Measurements from ENCODE around the gene NDUFA13.
A peak's percentile ranks its signal among the peaks of the same experiment; 100 is the strongest.

The NDUFA13 gene

GRCh38 chr19:19502808-19503602, 13.0 kb upstream of the NDUFA13 start:
- Histone ChIP-seq H3K4me1 (ENCODE audit: control insufficient read depth in 1 of 2, insufficient read depth in 2 of 2, low read length in 2 of 2) (no peaks in the 10 kb centered on the region), H3K27ac (ENCODE audit: low read length) (no peak overlapping the region), H3K9me3 (ENCODE audit: control insufficient read depth in 1 of 2, low read length in 2 of 2) (no peaks in the 10 kb centered on the region), H3K27me3 (ENCODE audit: low read depth, low read length) (no peaks in the 10 kb centered on the region), H3K4me3 (ENCODE audit: low read depth in 1 of 2, low read length in 2 of 2) (no peak overlapping the region), H3K36me3 (ENCODE audit: control insufficient read depth in 1 of 2, insufficient read depth in 2 of 2, low read length in 2 of 2) (peaks cover 40 to 86% of the 10 kb centered on the region in 2 donors)

GRCh38 chr19:19504754-19505668, 11.0 kb upstream of the NDUFA13 start:
- H3K36me3 ChIP-seq (ENCODE audit: control insufficient read depth in 1 of 2, insufficient read depth in 2 of 2, low read length in 2 of 2): peaks cover 38 to 68% of the 10 kb centered on the region in 2 donors
- H3K4me1 ChIP-seq (ENCODE audit: control insufficient read depth in 1 of 2, insufficient read depth in 2 of 2, low read length in 2 of 2): no peaks in the 10 kb centered on the region

GRCh38 chr19:19505669-19506326, 10.2 kb upstream of the NDUFA13 start:
- Histone ChIP-seq H3K36me3 (ENCODE audit: control insufficient read depth in 1 of 2, insufficient read depth in 2 of 2, low read length in 2 of 2) (peaks cover 31 to 60% of the 10 kb centered on the region in 2 donors), H3K4me3 (ENCODE audit: low read depth in 1 of 2, low read length in 2 of 2) (no peak overlapping the region), H3K27ac (ENCODE audit: low read length) (no peak overlapping the region), H3K4me1 (ENCODE audit: control insufficient read depth in 1 of 2, insufficient read depth in 2 of 2, low read length in 2 of 2) (no peaks in the 10 kb centered on the region), H3K9me3 (ENCODE audit: control insufficient read depth in 1 of 2, low read length in 2 of 2) (no peaks in the 10 kb centered on the region), H3K27me3 (ENCODE audit: low read depth, low read length) (no peaks in the 10 kb centered on the region)

More at GRCh38 chr19:19504754-19505668, 11.0 kb upstream of the NDUFA13 start:
- H3K27me3 ChIP-seq (ENCODE audit: low read depth, low read length): no peaks in the 10 kb centered on the region
- no peak overlapping the region for H3K27ac ChIP-seq (ENCODE audit: low read length)
- no peaks in the 10 kb centered on the region for H3K9me3 ChIP-seq (ENCODE audit: control insufficient read depth in 1 of 2, low read length in 2 of 2)
- H3K4me3 ChIP-seq (ENCODE audit: low read depth in 1 of 2, low read length in 2 of 2): no peak overlapping the region

- Histone ChIP-seq H3K9me3 (ENCODE audit: control insufficient read depth in 1 of 2, low read length in 2 of 2) (no peaks in the 10 kb centered on the region), H3K27ac (ENCODE audit: low read length) (no peak overlapping the region), H3K4me1 (ENCODE audit: control insufficient read depth in 1 of 2, insufficient read depth in 2 of 2, low read length in 2 of 2) (no peaks in the 10 kb centered on the region), H3K4me3 (ENCODE audit: low read depth in 1 of 2, low read length in 2 of 2) (no peak overlapping the region), H3K36me3 (ENCODE audit: control insufficient read depth in 1 of 2, insufficient read depth in 2 of 2, low read length in 2 of 2) (peaks cover 27 to 52% of the 10 kb centered on the region in 2 donors), H3K27me3 (ENCODE audit: low read depth, low read length) (no peaks in the 10 kb centered on the region)
These were observed 9.4 kb upstream of the NDUFA13 start for GRCh38 chr19:19506592-19506991.

GRCh38 chr19:19507354-19507753, 8.7 kb upstream of the NDUFA13 start:
- peaks cover 20 to 44% of the 10 kb centered on the region in 2 donors for H3K36me3 ChIP-seq (ENCODE audit: control insufficient read depth in 1 of 2, insufficient read depth in 2 of 2, low read length in 2 of 2)
- no peak overlapping the region for H3K27ac ChIP-seq (ENCODE audit: low read length)

GRCh38 chr19:19508217-19508616, 7.8 kb upstream of the NDUFA13 start:
- H3K36me3 ChIP-seq (ENCODE audit: control insufficient read depth in 1 of 2, insufficient read depth in 2 of 2, low read length in 2 of 2): peaks cover 14 to 36% of the 10 kb centered on the region in 2 donors

More at GRCh38 chr19:19507354-19507753, 8.7 kb upstream of the NDUFA13 start:
- Histone ChIP-seq H3K27me3 (ENCODE audit: low read depth, low read length) (no peaks in the 10 kb centered on the region), H3K4me3 (ENCODE audit: low read depth in 1 of 2, low read length in 2 of 2) (no peak overlapping the region), H3K9me3 (ENCODE audit: control insufficient read depth in 1 of 2, low read length in 2 of 2) (no peaks in the 10 kb centered on the region), H3K4me1 (ENCODE audit: control insufficient read depth in 1 of 2, insufficient read depth in 2 of 2, low read length in 2 of 2) (no peaks in the 10 kb centered on the region)

GRCh38 chr19:19510432-19510831, 5.6 kb upstream of the NDUFA13 start:
- H3K4me1 ChIP-seq (ENCODE audit: control insufficient read depth in 1 of 2, insufficient read depth in 2 of 2, low read length in 2 of 2): peaks cover 0 to 9% of the 10 kb centered on the region in 2 donors
- no peaks in the 10 kb centered on the region for H3K27me3 ChIP-seq (ENCODE audit: low read depth, low read length)
- H3K9me3 ChIP-seq (ENCODE audit: control insufficient read depth in 1 of 2, low read length in 2 of 2): no peaks in the 10 kb centered on the region
- no peak overlapping the region for H3K27ac ChIP-seq (ENCODE audit: low read length)
- H3K36me3 ChIP-seq (ENCODE audit: control insufficient read depth in 1 of 2, insufficient read depth in 2 of 2, low read length in 2 of 2): peaks cover 11 to 24% of the 10 kb centered on the region in 2 donors
- no peak overlapping the region for H3K4me3 ChIP-seq (ENCODE audit: low read depth in 1 of 2, low read length in 2 of 2)

More at GRCh38 chr19:19508217-19508616, 7.8 kb upstream of the NDUFA13 start:
- H3K27ac ChIP-seq (ENCODE audit: low read length): no peak overlapping the region
- no peaks in the 10 kb centered on the region for H3K9me3 ChIP-seq (ENCODE audit: control insufficient read depth in 1 of 2, low read length in 2 of 2)
- no peaks in the 10 kb centered on the region for H3K4me1 ChIP-seq (ENCODE audit: control insufficient read depth in 1 of 2, insufficient read depth in 2 of 2, low read length in 2 of 2)
- no peak overlapping the region for H3K4me3 ChIP-seq (ENCODE audit: low read depth in 1 of 2, low read length in 2 of 2)
- no peaks in the 10 kb centered on the region for H3K27me3 ChIP-seq (ENCODE audit: low read depth, low read length)

- Histone ChIP-seq H3K9me3 (ENCODE audit: control insufficient read depth in 1 of 2, low read length in 2 of 2) (no peaks in the 10 kb centered on the region), H3K27ac (ENCODE audit: low read length) (no peak overlapping the region), H3K36me3 (ENCODE audit: control insufficient read depth in 1 of 2, insufficient read depth in 2 of 2, low read length in 2 of 2) (no peaks in the 10 kb centered on the region), H3K27me3 (ENCODE audit: low read depth, low read length) (no peaks in the 10 kb centered on the region), H3K4me3 (ENCODE audit: low read depth in 1 of 2, low read length in 2 of 2) (peak overlapping the region; percentile 30 to 51), H3K4me1 (ENCODE audit: control insufficient read depth in 1 of 2, insufficient read depth in 2 of 2, low read length in 2 of 2) (peaks cover 0 to 25% of the 10 kb centered on the region in 2 donors)
These were observed 2.3 kb upstream of the NDUFA13 start for GRCh38 chr19:19513682-19514081.

GRCh38 chr19:19514215-19514657, 1.8 kb upstream of the NDUFA13 start:
- no peak overlapping the region for H3K27ac ChIP-seq (ENCODE audit: low read length)
- H3K27me3 ChIP-seq (ENCODE audit: low read depth, low read length): no peaks in the 10 kb centered on the region
- peaks cover 0 to 3% of the 10 kb centered on the region in 2 donors for H3K36me3 ChIP-seq (ENCODE audit: control insufficient read depth in 1 of 2, insufficient read depth in 2 of 2, low read length in 2 of 2)
- no peaks in the 10 kb centered on the region for H3K9me3 ChIP-seq (ENCODE audit: control insufficient read depth in 1 of 2, low read length in 2 of 2)
- H3K4me3 ChIP-seq (ENCODE audit: low read depth in 1 of 2, low read length in 2 of 2): peak overlapping the region; percentile 30 to 51
- peaks cover 0 to 29% of the 10 kb centered on the region in 2 donors for H3K4me1 ChIP-seq (ENCODE audit: control insufficient read depth in 1 of 2, insufficient read depth in 2 of 2, low read length in 2 of 2)

- peaks cover 4 to 11% of the 10 kb centered on the region in 2 donors for H3K36me3 ChIP-seq (ENCODE audit: control insufficient read depth in 1 of 2, insufficient read depth in 2 of 2, low read length in 2 of 2)
- H3K4me1 ChIP-seq (ENCODE audit: control insufficient read depth in 1 of 2, insufficient read depth in 2 of 2, low read length in 2 of 2): peaks cover 0 to 36% of the 10 kb centered on the region in 2 donors
- H3K4me3 ChIP-seq (ENCODE audit: low read depth in 1 of 2, low read length in 2 of 2): peak within 1 kb of the TSS; percentile 82 to 91
- peak within 1 kb of the TSS; percentile 75 for H3K27ac ChIP-seq (ENCODE audit: low read length)
- H3K27me3 ChIP-seq (ENCODE audit: low read depth, low read length): no peaks in the 10 kb centered on the region
- no peaks in the 10 kb centered on the region for H3K9me3 ChIP-seq (ENCODE audit: control insufficient read depth in 1 of 2, low read length in 2 of 2)
These were observed 964 bp upstream of the NDUFA13 start, which contains the start of gene TSSK6 for GRCh38 chr19:19514881-19515641. Gene TSSK6 (minus strand): TSS chr19:19515548. CDS start chr19:19515427, 121 bp downstream.

All from muscle layer of duodenum (tissue), 2 donors.